ENCODE data around the gene FBXO36. TPM values are rescaled to one million over a fixed set of nuclear protein-coding genes. Genes with fewer than 3 reads are reported as not detected.

The FBXO36 gene
- total RNA-seq, 1 donor from 2014 or later = 1.9 TPM

- no peak overlapping the region for H3K4me3 ChIP-seq (ENCODE audit: insufficient read depth, low read depth, low read length)
- peaks cover 10% of the 10 kb centered on the region for H3K4me1 ChIP-seq (ENCODE audit: insufficient read depth, low read length)
- no peak overlapping the region for H3K27ac Mint-ChIP-seq (ENCODE audit: unreplicated experiment)
- peaks cover 5% of the 10 kb centered on the region for H3K36me3 Mint-ChIP-seq (ENCODE audit: low read depth, unreplicated experiment)
- peaks cover 3% of the 10 kb centered on the region for H3K9me3 Mint-ChIP-seq (ENCODE audit: unreplicated experiment)
- no peaks in the 10 kb centered on the region for H3K27me3 ChIP-seq (ENCODE audit: insufficient read depth, low read length)
- peaks cover 7% of the 10 kb centered on the region for H3K4me1 Mint-ChIP-seq (ENCODE audit: low read depth, unreplicated experiment)
- H3K4me2 ChIP-seq (ENCODE audit: low read length) = no peak overlapping the region
- no peaks in the 10 kb centered on the region for H3K36me3 ChIP-seq (ENCODE audit: insufficient read depth, low read length)
- no peak overlapping the region for H2AFZ ChIP-seq (ENCODE audit: low read depth, low read length)
- no peak overlapping the region for H3K9ac ChIP-seq (ENCODE audit: low read length)
- H3K79me2 ChIP-seq (ENCODE audit: insufficient read depth, low read length) = peaks cover 3% of the 10 kb centered on the region
- no peak overlapping the region for H3K4me3 Mint-ChIP-seq (ENCODE audit: unreplicated experiment)
- TF ChIP-seq EZH2 (IDR thresholded peaks at IDR 0.05; ENCODE audit: insufficient read depth, low read length) = no peak
- no peak for TF ChIP-seq CTCF (IDR thresholded peaks at IDR 0.05; ENCODE audit: insufficient read depth, low read depth, low read length)
- FAIRE-seq (no peak), DNase-seq (ENCODE audit: low read depth) (no peak)
- H3K27me3 Mint-ChIP-seq (ENCODE audit: low read depth, unreplicated experiment) = no peaks in the 10 kb centered on the region
- H4K20me1 ChIP-seq (ENCODE audit: insufficient read depth, low read length) = peaks cover 12% of the 10 kb centered on the region
- H3K27ac ChIP-seq (ENCODE audit: low read depth, low read length) = no peak overlapping the region
- no peaks in the 10 kb centered on the region for H3K9me3 ChIP-seq (ENCODE audit: insufficient read depth, low read depth, low read length)
Measured at GRCh38 chr2:229931241-229931640, 8.9 kb downstream of the FBXO36 start.

DNA sequence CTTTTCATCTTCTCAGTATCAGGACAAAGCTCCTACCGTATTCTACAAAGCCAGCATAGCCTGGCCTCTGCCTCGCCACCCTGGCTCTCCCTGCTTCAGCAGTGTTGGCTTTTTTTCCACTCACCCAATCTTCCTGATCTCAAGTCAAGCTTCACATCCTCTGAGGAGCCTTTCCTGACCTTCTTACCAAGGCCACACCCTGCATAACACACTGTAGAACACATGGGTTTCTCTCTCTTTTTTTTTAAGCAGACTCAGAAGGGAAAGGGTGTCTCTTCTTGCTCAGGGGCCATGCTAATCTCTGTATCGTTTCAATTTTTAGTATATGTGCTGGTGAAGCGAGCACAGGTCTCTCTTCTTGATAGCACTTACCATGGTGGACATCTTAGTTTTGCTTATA, 15.2 kb downstream of the FBXO36 start:
- H3K9ac ChIP-seq (ENCODE audit: low read length) = no peak overlapping the region
- Mint-ChIP-seq H3K9me3 (ENCODE audit: unreplicated experiment) (peaks cover 3% of the 10 kb centered on the region), H3K36me3 (ENCODE audit: low read depth, unreplicated experiment) (peaks cover 3% of the 10 kb centered on the region), H3K4me1 (ENCODE audit: low read depth, unreplicated experiment) (no peaks in the 10 kb centered on the region), H3K4me3 (ENCODE audit: unreplicated experiment) (no peak overlapping the region), H3K27ac (ENCODE audit: unreplicated experiment) (no peak overlapping the region), H3K27me3 (ENCODE audit: low read depth, unreplicated experiment) (no peaks in the 10 kb centered on the region)
- H3K27me3 ChIP-seq (ENCODE audit: insufficient read depth, low read length) = no peaks in the 10 kb centered on the region
- no peak overlapping the region for H3K4me3 ChIP-seq (ENCODE audit: insufficient read depth, low read depth, low read length)
- H3K4me2 ChIP-seq (ENCODE audit: low read length) = no peak overlapping the region
- no peaks in the 10 kb centered on the region for H4K20me1 ChIP-seq (ENCODE audit: insufficient read depth, low read length)
- H3K79me2 ChIP-seq (ENCODE audit: insufficient read depth, low read length) = no peaks in the 10 kb centered on the region
- no peaks in the 10 kb centered on the region for H3K36me3 ChIP-seq (ENCODE audit: insufficient read depth, low read length)
- H3K27ac ChIP-seq (ENCODE audit: low read depth, low read length) = no peak overlapping the region
- DNase-seq (ENCODE audit: low read depth) (no peak), FAIRE-seq (no peak)
- no peak overlapping the region for H2AFZ ChIP-seq (ENCODE audit: low read depth, low read length)
- H3K9me3 ChIP-seq (ENCODE audit: insufficient read depth, low read depth, low read length) = no peaks in the 10 kb centered on the region
- H3K4me1 ChIP-seq (ENCODE audit: insufficient read depth, low read length) = no peaks in the 10 kb centered on the region
- no peak for TF ChIP-seq CTCF (IDR thresholded peaks at IDR 0.05; ENCODE audit: insufficient read depth, low read depth, low read length)
- no peak for TF ChIP-seq EZH2 (IDR thresholded peaks at IDR 0.05; ENCODE audit: insufficient read depth, low read length)

DNA sequence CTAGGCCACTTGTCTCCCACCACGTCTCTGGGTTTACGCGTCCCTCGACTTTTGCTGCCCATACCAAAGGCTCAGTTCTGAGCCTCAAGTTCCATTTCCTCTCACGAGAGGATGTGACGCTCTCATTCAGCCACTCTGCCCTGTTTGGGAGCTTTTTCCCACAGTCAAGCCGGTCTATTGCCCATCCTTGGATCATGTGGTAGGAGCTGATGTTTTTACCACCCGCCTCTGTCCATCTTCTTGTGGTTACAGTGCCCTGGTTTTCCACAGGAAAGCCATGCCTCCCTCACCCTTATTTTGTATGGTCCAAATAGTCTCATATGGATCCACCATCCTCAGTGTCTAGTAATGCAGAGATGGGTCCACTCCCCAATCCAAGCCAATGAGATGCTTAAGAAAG, 20.4 kb downstream of the FBXO36 start:
- FAIRE-seq = no peak

More for the DNA sequence above, 20.4 kb downstream of the FBXO36 start:
- H3K27ac Mint-ChIP-seq (ENCODE audit: unreplicated experiment) = no peak overlapping the region
- H3K4me1 ChIP-seq (ENCODE audit: insufficient read depth, low read length) = no peaks in the 10 kb centered on the region
- no peak for TF ChIP-seq EZH2 (IDR thresholded peaks at IDR 0.05; ENCODE audit: insufficient read depth, low read length)
- no peak for TF ChIP-seq CTCF (IDR thresholded peaks at IDR 0.05; ENCODE audit: insufficient read depth, low read depth, low read length)
- no peaks in the 10 kb centered on the region for H3K27me3 ChIP-seq (ENCODE audit: insufficient read depth, low read length)
- no peak overlapping the region for H3K4me3 ChIP-seq (ENCODE audit: insufficient read depth, low read depth, low read length)
- no peaks in the 10 kb centered on the region for H3K36me3 ChIP-seq (ENCODE audit: insufficient read depth, low read length)
- no peak overlapping the region for H3K4me2 ChIP-seq (ENCODE audit: low read length)
- H3K4me3 Mint-ChIP-seq (ENCODE audit: unreplicated experiment) = no peak overlapping the region
- H3K9me3 ChIP-seq (ENCODE audit: insufficient read depth, low read depth, low read length) = no peaks in the 10 kb centered on the region
- H3K79me2 ChIP-seq (ENCODE audit: insufficient read depth, low read length) = no peaks in the 10 kb centered on the region
- no peak for DNase-seq (ENCODE audit: low read depth)
- no peak overlapping the region for H3K27ac ChIP-seq (ENCODE audit: low read depth, low read length)
- H2AFZ ChIP-seq (ENCODE audit: low read depth, low read length) = no peak overlapping the region
- H3K27me3 Mint-ChIP-seq (ENCODE audit: low read depth, unreplicated experiment) = no peaks in the 10 kb centered on the region
- peaks cover 3% of the 10 kb centered on the region for H3K36me3 Mint-ChIP-seq (ENCODE audit: low read depth, unreplicated experiment)
- no peaks in the 10 kb centered on the region for H4K20me1 ChIP-seq (ENCODE audit: insufficient read depth, low read length)
- no peak overlapping the region for H3K9ac ChIP-seq (ENCODE audit: low read length)
- H3K9me3 Mint-ChIP-seq (ENCODE audit: unreplicated experiment) = no peaks in the 10 kb centered on the region
- peaks cover 4% of the 10 kb centered on the region for H3K4me1 Mint-ChIP-seq (ENCODE audit: low read depth, unreplicated experiment)
